Measurements from ENCODE around the gene AP1S1.

- no peak for TF ChIP-seq POLR2A (IDR thresholded peaks at IDR 0.05; ENCODE audit: low read length)
- no peak for TF ChIP-seq GATA1 (IDR thresholded peaks at IDR 0.05; ENCODE audit: low read depth, low read length)
These were observed 24.6 kb upstream of the AP1S1 start for GRCh38 chr7:101129603-101130117.
